ENCODE measurements around the gene NKX6-2. TPM values are rescaled to one million over a fixed set of nuclear protein-coding genes. Genes with fewer than 3 reads are reported as not detected.

Gene NKX6-2
- total and polyA plus RNA-seq, 2 of the 8 experiments (the other 6 are each of a cell fraction or from before 2014, with no cell fraction given): 0.06 TPM; not detected in 1

GRCh38 chr10:132770061-132771021 is 15.6 kb downstream of the NKX6-2 start (continued):
- TF ChIP-seq CTCF (IDR thresholded peaks at IDR 0.05; ENCODE audit: control extremely low read depth in 1 of 3, insufficient read depth in 1 of 3, low read depth in 1 of 3, low read length in 3 of 3) (no peak), PHF8 (conservative IDR thresholded peaks at IDR 0.05; ENCODE audit: low read depth, low read length) (no peak), RFX5 (IDR thresholded peaks at IDR 0.05; ENCODE audit: borderline replicate concordance, low read depth, low read length) (no peak)

Data from H1 (cell line).